RWPE2 (cell line): ENCODE data around the gene SLX4.
A peak's percentile ranks its signal among the peaks of the same experiment; 100 is the strongest.

Experiments used
- ATAC-seq: fragments of 200-7000 bp; cut with Tn5 transposase; 3 replicates; pipeline ENCODE4 v1.9.1; 2021; ENCODE audit warnings: low read depth
- DNase-seq: peaks from one replicate; pipeline ENCODE4 v3.0.0-alpha.2; 2020; ENCODE audit warnings: low spot score
- H3K27ac ChIP-seq: fragments of 450-650 bp; 2 replicates; pipeline ENCODE4 v1.5.1; 2017; ENCODE audit warnings: mild to moderate bottlenecking; ENCODE audit not compliant: poor library complexity, severe bottlenecking
- H3K27me3 ChIP-seq: fragments of 250-450 bp; sonication (Bioruptor Pico); 2 replicates; pipeline ENCODE4 v1.5.1; 2021; ENCODE audit warnings: mild to moderate bottlenecking, moderate library complexity; ENCODE audit not compliant: insufficient read depth, poor library complexity, severe bottlenecking
- H3K36me3 ChIP-seq: fragments of 250-450 bp; sonication (Bioruptor Pico); 2 replicates; pipeline ENCODE4 v1.5.1; 2020; ENCODE audit warnings: low read depth, mild to moderate bottlenecking, moderate library complexity
- H3K4me1 ChIP-seq: fragments of 250-450 bp; sonication (Bioruptor Pico); 2 replicates; pipeline ENCODE4 v1.5.1; 2021; ENCODE audit warnings: mild to moderate bottlenecking, moderate library complexity; ENCODE audit not compliant: insufficient read depth, poor library complexity, severe bottlenecking
- H3K4me3 ChIP-seq: fragments of 250-450 bp; sonication (Bioruptor Pico); 2 replicates; pipeline ENCODE4 v1.5.1; 2021; ENCODE audit warnings: mild to moderate bottlenecking, moderate library complexity; ENCODE audit not compliant: severe bottlenecking
- H3K9me3 ChIP-seq: fragments of 250-450 bp; sonication (Bioruptor Pico); 2 replicates; pipeline ENCODE4 v1.5.1; 2021; ENCODE audit warnings: mild to moderate bottlenecking, moderate library complexity; ENCODE audit not compliant: severe bottlenecking
- CTCF ChIP-seq: fragments of 450-650 bp; IDR thresholded peaks from one replicate; pipeline ENCODE4 v1.5.1; 2017; ENCODE audit warnings: mild to moderate bottlenecking, moderate library complexity; ENCODE audit not compliant: poor library complexity, severe bottlenecking

Gene SLX4

GRCh38 chr16:3581392-3581791, 30.0 kb downstream of the SLX4 start:
- no peak for ATAC-seq
- no peak for TF ChIP-seq CTCF
- H3K36me3 ChIP-seq = peaks cover 5% of the 10 kb centered on the region; the same call in 1 of the 2 replicates
- no peak overlapping the region for H3K27ac ChIP-seq
- H3K4me3 ChIP-seq = no peak overlapping the region
- DNase-seq = no peak
- H3K9me3 ChIP-seq = no peaks in the 10 kb centered on the region
- no peaks in the 10 kb centered on the region for H3K27me3 ChIP-seq
- H3K4me1 ChIP-seq = no peaks in the 10 kb centered on the region

- no peak for TF ChIP-seq CTCF
- DNase-seq (no peak), ATAC-seq (no peak)
- H3K4me3 ChIP-seq = no peak overlapping the region
- peaks cover 5% of the 10 kb centered on the region; the same call in 1 of the 2 replicates for H3K36me3 ChIP-seq
- no peaks in the 10 kb centered on the region for H3K9me3 ChIP-seq
- H3K27me3 ChIP-seq = no peaks in the 10 kb centered on the region
- no peak overlapping the region for H3K27ac ChIP-seq
- no peaks in the 10 kb centered on the region for H3K4me1 ChIP-seq
These were observed 30.7 kb downstream of the SLX4 start for GRCh38 chr16:3580686-3581085.

- peaks cover 5% of the 10 kb centered on the region; the same call in 1 of the 2 replicates for H3K36me3 ChIP-seq
- no peak for TF ChIP-seq CTCF
- no peaks in the 10 kb centered on the region for H3K9me3 ChIP-seq
- H3K27me3 ChIP-seq = no peaks in the 10 kb centered on the region
- H3K4me3 ChIP-seq = no peak overlapping the region
- ATAC-seq (no peak), DNase-seq (no peak)
- H3K27ac ChIP-seq = no peak overlapping the region
- no peaks in the 10 kb centered on the region for H3K4me1 ChIP-seq
These were observed 31.2 kb downstream of the SLX4 start for GRCh38 chr16:3580251-3580651.

GRCh38 chr16:3579776-3580175, 31.6 kb downstream of the SLX4 start:
- ATAC-seq (no peak), DNase-seq (no peak)
- Histone ChIP-seq H3K27ac (no peak overlapping the region), H3K27me3 (no peaks in the 10 kb centered on the region), H3K36me3 (peaks cover 5% of the 10 kb centered on the region; the same call in 1 of the 2 replicates), H3K4me1 (no peaks in the 10 kb centered on the region), H3K9me3 (no peaks in the 10 kb centered on the region), H3K4me3 (no peak overlapping the region)
- TF ChIP-seq CTCF = no peak

GRCh38 chr16:3578610-3579551, 32.5 kb downstream of the SLX4 start:
- Histone ChIP-seq H3K27ac (no peak overlapping the region), H3K9me3 (no peaks in the 10 kb centered on the region), H3K36me3 (peaks cover 4% of the 10 kb centered on the region; the same call in 1 of the 2 replicates), H3K4me1 (no peaks in the 10 kb centered on the region), H3K27me3 (no peaks in the 10 kb centered on the region), H3K4me3 (no peak overlapping the region)
- ATAC-seq (peak; percentile 52), DNase-seq (no peak)
- TF ChIP-seq CTCF = no peak
